ENCODE measurements around the gene UNC13D.

DNA sequence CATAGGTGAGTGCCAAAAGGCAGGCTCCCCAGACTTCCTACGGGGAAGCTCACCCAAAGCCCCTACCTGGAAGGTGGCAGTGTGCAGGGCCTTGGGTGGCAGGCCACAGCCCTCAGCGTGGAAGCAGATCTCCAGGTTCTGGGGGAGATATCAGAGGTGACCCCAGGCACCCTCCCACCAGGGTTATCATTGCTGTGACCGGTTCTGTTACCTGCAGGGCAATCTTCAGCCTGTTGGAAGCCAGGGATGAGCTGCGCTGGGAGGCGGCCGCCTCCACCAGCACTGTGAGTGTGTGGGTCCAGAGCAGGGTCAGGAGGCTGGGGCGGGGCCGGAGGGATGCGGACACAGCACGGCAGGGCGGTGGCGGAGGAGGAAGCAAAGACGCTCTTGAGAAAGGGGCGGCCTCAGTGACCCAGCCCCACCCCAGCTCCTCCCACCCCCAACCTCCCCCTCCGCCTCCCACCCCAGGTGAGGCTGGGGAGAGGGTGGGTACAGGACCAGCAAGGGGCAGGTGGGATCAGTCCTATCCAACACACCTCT lies 13.1 kb downstream of the UNC13D start:
- TF ChIP-seq POLR2AphosphoS5 (IDR thresholded peaks at IDR 0.05) (no peak), POLR2A (IDR thresholded peaks at IDR 0.05) (no peak), EP300 (IDR thresholded peaks at IDR 0.05) (no peak)
- TF ChIP-seq, protein P1, sequence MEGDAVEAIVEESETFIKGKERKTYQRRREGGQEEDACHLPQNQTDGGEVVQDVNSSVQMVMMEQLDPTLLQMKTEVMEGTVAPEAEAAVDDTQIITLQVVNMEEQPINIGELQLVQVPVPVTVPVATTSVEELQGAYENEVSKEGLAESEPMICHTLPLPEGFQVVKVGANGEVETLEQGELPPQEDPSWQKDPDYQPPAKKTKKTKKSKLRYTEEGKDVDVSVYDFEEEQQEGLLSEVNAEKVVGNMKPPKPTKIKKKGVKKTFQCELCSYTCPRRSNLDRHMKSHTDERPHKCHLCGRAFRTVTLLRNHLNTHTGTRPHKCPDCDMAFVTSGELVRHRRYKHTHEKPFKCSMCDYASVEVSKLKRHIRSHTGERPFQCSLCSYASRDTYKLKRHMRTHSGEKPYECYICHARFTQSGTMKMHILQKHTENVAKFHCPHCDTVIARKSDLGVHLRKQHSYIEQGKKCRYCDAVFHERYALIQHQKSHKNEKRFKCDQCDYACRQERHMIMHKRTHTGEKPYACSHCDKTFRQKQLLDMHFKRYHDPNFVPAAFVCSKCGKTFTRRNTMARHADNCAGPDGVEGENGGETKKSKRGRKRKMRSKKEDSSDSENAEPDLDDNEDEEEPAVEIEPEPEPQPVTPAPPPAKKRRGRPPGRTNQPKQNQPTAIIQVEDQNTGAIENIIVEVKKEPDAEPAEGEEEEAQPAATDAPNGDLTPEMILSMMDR (IDR thresholded peaks at IDR 0.05) = no peak
